GM19351 (cell line): ENCODE results near the gene PAX9.
"Not testable (repeated sequence)": the region's sequence is repeated elsewhere in the genome, so short reads cannot be mapped to it uniquely, and the experiment has no call there.

Experiments used
- ATAC-seq: cut with Tn5 transposase; IDR thresholded peaks from one replicate; pipeline ENCODE4 v1.9.1; 2021; ENCODE audit warnings: mild to moderate bottlenecking, moderate library complexity; ENCODE audit not compliant: unreplicated experiment

PAX9 gene

GRCh38 chr14:36672095-36672494 lies 10.4 kb downstream of the PAX9 start:
- ATAC-seq = no peak

GRCh38 chr14:36674659-36675058 lies 13.0 kb downstream of the PAX9 start:
- no peak for ATAC-seq

GRCh38 chr14:36675581-36675980 lies 13.9 kb downstream of the PAX9 start:
- no peak for ATAC-seq

GRCh38 chr14:36676236-36676635 lies 14.6 kb downstream of the PAX9 start:
- no peak for ATAC-seq

GRCh38 chr14:36682338-36682737 lies 20.7 kb downstream of the PAX9 start:
- no peak for ATAC-seq

GRCh38 chr14:36683083-36683724 lies 21.5 kb downstream of the PAX9 start:
- ATAC-seq = no peak

- ATAC-seq = no peak
Measured at GRCh38 chr14:36684946-36685345, 23.3 kb downstream of the PAX9 start.

- ATAC-seq = no peak
Measured at GRCh38 chr14:36690311-36691040, 28.8 kb downstream of the PAX9 start.

GRCh38 chr14:36699420-36699819 lies 37.8 kb downstream of the PAX9 start:
- not testable (repeated sequence) for ATAC-seq

- no peak for ATAC-seq
Measured at GRCh38 chr14:36700651-36701050, 39.0 kb downstream of the PAX9 start.

GRCh38 chr14:36701132-36701531 lies 39.5 kb downstream of the PAX9 start:
- ATAC-seq = no peak

- no peak for ATAC-seq
Measured at GRCh38 chr14:36702474-36702873, 40.8 kb downstream of the PAX9 start.

GRCh38 chr14:36707570-36707969 lies 45.9 kb downstream of the PAX9 start:
- ATAC-seq = no peak

GRCh38 chr14:36713960-36714703 lies 52.5 kb downstream of the PAX9 start:
- ATAC-seq = no peak

- ATAC-seq = no peak
Measured at GRCh38 chr14:36716614-36717184, 55.0 kb downstream of the PAX9 start.

- ATAC-seq = no peak
Measured at GRCh38 chr14:36717363-36717762, 55.7 kb downstream of the PAX9 start.

GRCh38 chr14:36718216-36718615 lies 56.6 kb downstream of the PAX9 start:
- no peak for ATAC-seq

- no peak for ATAC-seq
Measured at GRCh38 chr14:36719823-36720222, 58.2 kb downstream of the PAX9 start.

GRCh38 chr14:36720657-36721056 lies 59.0 kb downstream of the PAX9 start:
- no peak for ATAC-seq

GRCh38 chr14:36721877-36722276 lies 60.2 kb downstream of the PAX9 start:
- ATAC-seq = no peak

GRCh38 chr14:36723530-36723929 lies 61.9 kb downstream of the PAX9 start:
- no peak for ATAC-seq

GRCh38 chr14:36724162-36724561 lies 62.5 kb downstream of the PAX9 start:
- no peak for ATAC-seq
